IPS-18a (cell line): ENCODE data around the gene DIO3.

Source experiments
- H3K27ac ChIP-seq: one replicate; pipeline ENCODE4 v1.5.1; 2013; ENCODE audit warnings: low read length
- H3K27me3 ChIP-seq: one replicate; pipeline ENCODE4 v1.6.1; 2013; ENCODE audit warnings: mild to moderate bottlenecking, low read length; ENCODE audit not compliant: control insufficient read depth, insufficient read depth
- H3K36me3 ChIP-seq: one replicate; pipeline ENCODE4 v1.6.1; 2013; ENCODE audit warnings: low read depth, low read length; ENCODE audit not compliant: control insufficient read depth
- H3K4me1 ChIP-seq: one replicate; pipeline ENCODE4 v1.6.1; 2013; ENCODE audit warnings: low read depth, low read length; ENCODE audit not compliant: control insufficient read depth
- H3K4me3 ChIP-seq: one replicate; pipeline ENCODE4 v1.5.1; 2013; ENCODE audit warnings: low read length
- H3K9ac ChIP-seq: one replicate; pipeline ENCODE4 v1.6.1; 2013; ENCODE audit warnings: mild to moderate bottlenecking, low read length, moderate library complexity
- H3K9me3 ChIP-seq: one replicate; pipeline ENCODE4 v1.6.1; 2013; ENCODE audit warnings: low read depth, low read length; ENCODE audit not compliant: control insufficient read depth

Gene DIO3

GRCh38 chr14:101527987-101528386 lies 33.3 kb upstream of the DIO3 start:
- Histone ChIP-seq H3K9me3 (no peaks in the 10 kb centered on the region), H3K27ac (no peak overlapping the region), H3K9ac (no peak overlapping the region), H3K4me1 (no peaks in the 10 kb centered on the region), H3K27me3 (no peaks in the 10 kb centered on the region), H3K4me3 (no peak overlapping the region), H3K36me3 (no peaks in the 10 kb centered on the region)

- H3K4me1 ChIP-seq = no peaks in the 10 kb centered on the region
- H3K27ac ChIP-seq = no peak overlapping the region
- no peaks in the 10 kb centered on the region for H3K36me3 ChIP-seq
- H3K4me3 ChIP-seq = no peak overlapping the region
- no peaks in the 10 kb centered on the region for H3K27me3 ChIP-seq
- H3K9ac ChIP-seq = no peak overlapping the region
- H3K9me3 ChIP-seq = no peaks in the 10 kb centered on the region
Observed at GRCh38 chr14:101529079-101529478, 32.2 kb upstream of the DIO3 start.

GRCh38 chr14:101534198-101534597 lies 27.1 kb upstream of the DIO3 start:
- no peak overlapping the region for H3K27ac ChIP-seq
- H3K36me3 ChIP-seq = no peaks in the 10 kb centered on the region
- H3K4me3 ChIP-seq = no peak overlapping the region

GRCh38 chr14:101535232-101535631 lies 26.1 kb upstream of the DIO3 start:
- Histone ChIP-seq H3K36me3 (no peaks in the 10 kb centered on the region), H3K9ac (no peak overlapping the region), H3K4me1 (no peaks in the 10 kb centered on the region), H3K27me3 (no peaks in the 10 kb centered on the region), H3K9me3 (no peaks in the 10 kb centered on the region), H3K4me3 (no peak overlapping the region), H3K27ac (no peak overlapping the region)

More at GRCh38 chr14:101534198-101534597, 27.1 kb upstream of the DIO3 start:
- H3K9ac ChIP-seq = no peak overlapping the region
- H3K4me1 ChIP-seq = no peaks in the 10 kb centered on the region
- H3K9me3 ChIP-seq = no peaks in the 10 kb centered on the region
- H3K27me3 ChIP-seq = no peaks in the 10 kb centered on the region

GRCh38 chr14:101535701-101536207 lies 25.5 kb upstream of the DIO3 start:
- Histone ChIP-seq H3K36me3 (no peaks in the 10 kb centered on the region), H3K27ac (no peak overlapping the region), H3K27me3 (no peaks in the 10 kb centered on the region), H3K4me3 (no peak overlapping the region), H3K4me1 (no peaks in the 10 kb centered on the region), H3K9me3 (no peaks in the 10 kb centered on the region), H3K9ac (no peak overlapping the region)

GRCh38 chr14:101537286-101537685 lies 24.0 kb upstream of the DIO3 start:
- H3K9ac ChIP-seq = no peak overlapping the region

GRCh38 chr14:101538878-101539277 lies 22.4 kb upstream of the DIO3 start:
- no peaks in the 10 kb centered on the region for H3K36me3 ChIP-seq
- H3K27me3 ChIP-seq = no peaks in the 10 kb centered on the region
- H3K9ac ChIP-seq = no peak overlapping the region

More at GRCh38 chr14:101537286-101537685, 24.0 kb upstream of the DIO3 start:
- Histone ChIP-seq H3K27me3 (no peaks in the 10 kb centered on the region), H3K9me3 (no peaks in the 10 kb centered on the region), H3K36me3 (no peaks in the 10 kb centered on the region), H3K4me1 (no peaks in the 10 kb centered on the region), H3K4me3 (no peak overlapping the region), H3K27ac (no peak overlapping the region)

GRCh38 chr14:101539880-101540279 lies 21.4 kb upstream of the DIO3 start:
- no peaks in the 10 kb centered on the region for H3K4me1 ChIP-seq
- no peaks in the 10 kb centered on the region for H3K27me3 ChIP-seq
- no peak overlapping the region for H3K27ac ChIP-seq
- H3K9me3 ChIP-seq = no peaks in the 10 kb centered on the region
- H3K4me3 ChIP-seq = no peak overlapping the region
- no peak overlapping the region for H3K9ac ChIP-seq
- H3K36me3 ChIP-seq = no peaks in the 10 kb centered on the region

More at GRCh38 chr14:101538878-101539277, 22.4 kb upstream of the DIO3 start:
- no peak overlapping the region for H3K27ac ChIP-seq
- no peaks in the 10 kb centered on the region for H3K9me3 ChIP-seq
- H3K4me1 ChIP-seq = no peaks in the 10 kb centered on the region
- no peak overlapping the region for H3K4me3 ChIP-seq

GRCh38 chr14:101540481-101541462 lies 20.5 kb upstream of the DIO3 start:
- Histone ChIP-seq H3K36me3 (no peaks in the 10 kb centered on the region), H3K9ac (no peak overlapping the region), H3K9me3 (no peaks in the 10 kb centered on the region), H3K4me3 (no peak overlapping the region), H3K4me1 (no peaks in the 10 kb centered on the region), H3K27ac (no peak overlapping the region), H3K27me3 (no peaks in the 10 kb centered on the region)

GRCh38 chr14:101542391-101542790 lies 18.9 kb upstream of the DIO3 start:
- no peaks in the 10 kb centered on the region for H3K27me3 ChIP-seq
- no peak overlapping the region for H3K4me3 ChIP-seq
- H3K4me1 ChIP-seq = no peaks in the 10 kb centered on the region
- H3K27ac ChIP-seq = no peak overlapping the region
- H3K9me3 ChIP-seq = no peaks in the 10 kb centered on the region
- H3K36me3 ChIP-seq = no peaks in the 10 kb centered on the region
- H3K9ac ChIP-seq = no peak overlapping the region

GRCh38 chr14:101543814-101544213 lies 17.5 kb upstream of the DIO3 start:
- H3K4me3 ChIP-seq = no peak overlapping the region
- H3K9me3 ChIP-seq = no peaks in the 10 kb centered on the region
- H3K9ac ChIP-seq = no peak overlapping the region
- H3K27me3 ChIP-seq = no peaks in the 10 kb centered on the region
- no peak overlapping the region for H3K27ac ChIP-seq
- no peaks in the 10 kb centered on the region for H3K36me3 ChIP-seq
- H3K4me1 ChIP-seq = no peaks in the 10 kb centered on the region

GRCh38 chr14:101544550-101544949 lies 16.7 kb upstream of the DIO3 start:
- H3K27ac ChIP-seq = no peak overlapping the region
- H3K9me3 ChIP-seq = no peaks in the 10 kb centered on the region
- no peaks in the 10 kb centered on the region for H3K36me3 ChIP-seq
- H3K9ac ChIP-seq = no peak overlapping the region
- no peaks in the 10 kb centered on the region for H3K4me1 ChIP-seq
- H3K27me3 ChIP-seq = no peaks in the 10 kb centered on the region
- H3K4me3 ChIP-seq = no peak overlapping the region
